Measurements from ENCODE around the gene ALS2CL.

Gene ALS2CL

DNA sequence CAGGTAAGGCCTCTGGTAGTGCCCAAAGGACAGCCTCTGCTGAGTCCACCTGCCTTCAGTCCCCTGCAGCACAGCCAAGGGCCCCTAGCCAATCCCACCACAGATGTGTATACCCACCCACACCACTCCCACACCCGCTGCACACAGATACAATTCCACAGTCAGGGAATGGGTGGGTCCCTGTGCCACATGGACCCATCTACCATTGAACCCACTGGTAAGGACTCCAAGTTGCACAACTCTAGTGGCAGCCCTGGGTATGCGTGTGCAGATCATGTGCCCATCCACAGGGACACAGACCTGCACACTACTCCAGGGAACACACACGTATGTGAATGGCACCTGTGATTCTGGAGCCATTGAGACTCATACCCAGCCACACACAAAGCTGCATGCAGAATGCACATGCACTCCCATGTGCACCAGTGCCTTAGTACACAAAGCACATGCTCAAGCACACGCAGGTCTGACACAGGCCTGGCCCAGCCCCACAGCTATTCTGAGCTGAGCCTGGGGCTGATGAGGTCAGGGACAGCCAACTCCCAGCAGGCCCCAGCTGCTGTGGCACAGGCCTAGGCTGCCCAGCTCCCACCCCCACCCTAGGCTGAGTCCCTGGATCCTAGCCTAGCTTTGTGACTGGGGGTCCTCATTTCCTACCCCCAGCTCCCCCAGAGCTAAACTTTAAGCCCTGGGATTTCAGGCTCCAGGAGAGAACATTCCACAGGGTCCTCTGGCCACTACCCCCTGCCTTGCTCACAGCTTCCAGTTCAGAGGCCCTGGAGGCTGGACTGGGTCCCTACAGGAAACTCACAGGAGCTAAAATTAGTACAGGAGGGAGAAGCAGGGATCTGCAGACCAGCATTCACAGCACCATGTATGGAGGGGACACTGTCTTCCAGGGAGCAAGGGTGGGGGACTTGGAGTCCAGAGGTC, 2.7 kb upstream of the ALS2CL start:
- TF ChIP-seq, protein P1, sequence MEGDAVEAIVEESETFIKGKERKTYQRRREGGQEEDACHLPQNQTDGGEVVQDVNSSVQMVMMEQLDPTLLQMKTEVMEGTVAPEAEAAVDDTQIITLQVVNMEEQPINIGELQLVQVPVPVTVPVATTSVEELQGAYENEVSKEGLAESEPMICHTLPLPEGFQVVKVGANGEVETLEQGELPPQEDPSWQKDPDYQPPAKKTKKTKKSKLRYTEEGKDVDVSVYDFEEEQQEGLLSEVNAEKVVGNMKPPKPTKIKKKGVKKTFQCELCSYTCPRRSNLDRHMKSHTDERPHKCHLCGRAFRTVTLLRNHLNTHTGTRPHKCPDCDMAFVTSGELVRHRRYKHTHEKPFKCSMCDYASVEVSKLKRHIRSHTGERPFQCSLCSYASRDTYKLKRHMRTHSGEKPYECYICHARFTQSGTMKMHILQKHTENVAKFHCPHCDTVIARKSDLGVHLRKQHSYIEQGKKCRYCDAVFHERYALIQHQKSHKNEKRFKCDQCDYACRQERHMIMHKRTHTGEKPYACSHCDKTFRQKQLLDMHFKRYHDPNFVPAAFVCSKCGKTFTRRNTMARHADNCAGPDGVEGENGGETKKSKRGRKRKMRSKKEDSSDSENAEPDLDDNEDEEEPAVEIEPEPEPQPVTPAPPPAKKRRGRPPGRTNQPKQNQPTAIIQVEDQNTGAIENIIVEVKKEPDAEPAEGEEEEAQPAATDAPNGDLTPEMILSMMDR (IDR thresholded peaks at IDR 0.05; ENCODE audit: low read depth, low read length): no peak
- DNase-seq (ENCODE audit: low read depth in 2 of 2): peak in 1 of 2 donors; percentile 22
- no peak overlapping the region for H3K4me3 ChIP-seq (replicated peaks in 1 of 2; ENCODE audit: low read depth in 2 of 2, low read length in 2 of 2)

DNA sequence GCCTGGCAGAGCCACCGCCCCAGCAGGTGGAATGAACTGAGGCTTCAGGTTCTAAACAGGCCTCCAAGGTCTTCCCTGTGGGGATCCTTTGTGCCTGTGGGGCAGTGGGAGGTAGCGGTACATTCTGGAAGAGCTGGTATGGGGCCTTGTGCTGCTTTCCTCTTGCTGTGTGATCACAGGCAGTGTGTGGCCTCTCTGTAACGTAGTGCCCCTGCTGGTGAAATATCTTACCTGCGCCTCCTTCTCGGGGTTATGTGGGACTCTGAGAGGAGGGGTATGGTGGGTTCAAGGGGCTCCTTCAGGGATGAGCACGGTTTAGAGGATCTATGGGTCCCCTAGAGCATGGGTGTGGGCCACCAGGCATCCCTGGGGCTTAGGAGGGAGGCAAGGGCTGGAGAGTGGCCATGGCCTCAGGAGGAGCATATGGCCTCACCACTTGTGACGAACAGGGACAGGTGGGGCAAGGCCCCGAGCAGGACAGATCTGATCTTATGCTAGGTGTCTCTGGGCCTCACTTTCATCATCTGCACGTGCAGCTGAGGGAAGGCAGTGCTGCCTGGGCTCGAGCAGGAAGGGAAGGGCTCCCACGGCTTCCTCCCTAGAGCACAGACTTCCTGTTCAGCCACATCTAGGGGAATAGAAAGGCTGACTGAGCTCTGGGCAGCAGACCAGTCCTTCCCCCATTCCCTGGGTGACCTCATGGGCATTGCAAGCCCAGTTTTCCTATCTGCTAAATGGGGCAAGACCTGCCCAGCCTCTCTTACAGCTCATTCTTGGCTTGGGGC, 1.9 kb upstream of the ALS2CL start:
- peak; percentile 69 to 77 for DNase-seq (ENCODE audit: low read depth in 2 of 2)
- TF ChIP-seq, protein P1 (IDR thresholded peaks at IDR 0.05; ENCODE audit: low read depth, low read length): no peak
- H3K4me3 ChIP-seq (replicated peaks in 1 of 2; ENCODE audit: low read depth in 2 of 2, low read length in 2 of 2): no peak overlapping the region

DNA sequence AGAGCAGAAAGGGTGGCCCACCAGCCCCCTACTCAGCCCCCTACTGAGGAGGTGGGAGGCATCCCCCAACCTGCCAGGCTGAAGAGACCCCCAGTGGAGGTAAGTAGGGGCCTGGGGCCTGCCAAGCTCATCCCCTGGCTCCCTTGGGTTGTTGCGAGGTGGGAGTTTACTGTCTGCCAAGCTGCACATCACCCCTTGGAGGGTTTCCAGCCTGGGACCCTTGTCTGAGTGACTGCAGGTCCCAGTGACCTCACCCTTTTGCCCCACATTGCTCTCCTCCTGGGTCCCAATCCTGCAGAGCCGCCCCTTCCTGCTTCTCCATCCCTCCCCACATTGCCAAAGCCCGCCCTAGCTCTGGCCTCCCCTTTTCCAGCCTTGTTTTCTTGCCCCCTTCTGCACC, 1.0 kb upstream of the ALS2CL start:
- TF ChIP-seq, protein P1 (IDR thresholded peaks at IDR 0.05; ENCODE audit: low read depth, low read length): no peak
- DNase-seq (ENCODE audit: low read depth in 2 of 2): no peak
- H3K4me3 ChIP-seq (replicated peaks in 1 of 2; ENCODE audit: low read depth in 2 of 2, low read length in 2 of 2): no peak overlapping the region

DNA sequence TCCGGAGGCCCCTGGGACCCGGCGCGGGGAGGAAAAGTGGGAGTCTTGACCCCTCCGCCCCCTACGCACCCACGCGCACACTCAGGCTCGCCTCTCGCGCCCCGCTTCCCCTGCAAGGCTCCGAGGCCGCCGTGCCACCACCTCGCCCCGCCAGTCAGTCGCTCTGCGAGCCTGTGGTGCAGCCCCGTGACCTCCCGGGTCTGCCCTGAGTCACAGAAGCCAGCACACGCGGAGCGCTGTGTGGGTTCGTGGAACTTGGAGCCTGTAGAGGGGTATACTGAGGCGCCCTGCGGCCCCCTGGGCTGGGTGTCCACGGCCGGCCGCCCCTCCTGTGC, 380 bp upstream of the ALS2CL start:
- no peak for DNase-seq (ENCODE audit: low read depth in 2 of 2)
- TF ChIP-seq, protein P1 (IDR thresholded peaks at IDR 0.05; ENCODE audit: low read depth, low read length): no peak
- H3K4me3 ChIP-seq (replicated peaks in 1 of 2; ENCODE audit: low read depth in 2 of 2, low read length in 2 of 2): peak overlapping the region; percentile 19 to 63

DNA sequence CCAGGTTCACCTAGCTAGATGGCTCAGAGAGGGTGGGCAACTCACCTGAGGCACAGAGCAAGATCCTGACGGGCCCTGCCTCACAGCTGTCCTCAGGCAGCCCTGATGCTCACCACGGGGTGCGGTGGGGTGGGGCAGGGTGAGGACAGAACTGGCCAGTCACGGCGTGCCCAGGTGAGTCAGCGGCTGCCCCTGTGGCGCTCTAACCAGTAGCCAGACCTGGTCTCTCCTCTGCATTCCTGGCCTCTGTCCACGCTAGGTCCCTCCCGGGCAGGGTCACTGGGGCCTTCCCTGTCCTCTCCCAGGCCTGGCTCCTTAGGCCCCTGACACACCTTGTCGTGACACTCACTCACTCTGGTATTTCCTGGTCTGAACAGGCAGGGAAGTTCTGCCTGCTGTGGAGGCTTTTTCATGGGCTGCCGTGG, 901 bp downstream of the ALS2CL start:
- TF ChIP-seq, protein P1 (IDR thresholded peaks at IDR 0.05; ENCODE audit: low read depth, low read length): no peak
- DNase-seq (ENCODE audit: low read depth in 2 of 2): no peak
- peak overlapping the region in 1 of 2 donors; percentile 63 for H3K4me3 ChIP-seq (replicated peaks in 1 of 2; ENCODE audit: low read depth in 2 of 2, low read length in 2 of 2)

DNA sequence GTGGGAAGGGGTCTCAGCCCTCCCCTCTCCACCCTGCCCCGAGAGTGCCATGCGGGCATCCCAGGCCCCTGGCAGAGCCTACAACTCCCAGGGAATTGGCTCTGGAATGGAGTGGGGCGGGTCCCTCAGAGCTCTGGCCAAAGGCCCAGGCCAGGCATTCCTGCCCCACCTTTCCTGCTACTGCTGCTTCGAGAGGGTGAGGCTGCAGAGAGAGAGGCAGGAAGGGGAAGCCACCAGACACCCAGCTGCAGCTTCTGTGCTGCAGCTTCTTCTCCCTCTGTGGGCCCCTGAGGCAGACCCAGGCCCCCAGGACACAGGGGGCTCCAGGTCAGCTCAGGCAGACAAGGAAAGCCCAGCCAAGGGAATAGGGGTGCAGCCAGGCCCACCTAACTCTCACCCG, 2.7 kb downstream of the ALS2CL start:
- H3K4me3 ChIP-seq (replicated peaks in 1 of 2; ENCODE audit: low read depth in 2 of 2, low read length in 2 of 2): no peak overlapping the region
- peak in 1 of 2 donors; percentile 34 for DNase-seq (ENCODE audit: low read depth in 2 of 2)
- TF ChIP-seq, protein P1 (IDR thresholded peaks at IDR 0.05; ENCODE audit: low read depth, low read length): no peak
